Germinal center (tissue), 1 donor: ENCODE results near the gene TMEM240.

Experiments
- DNase-seq: peaks from one replicate; pipeline ENCODE4 v3.0.0; 2012; ENCODE audit warnings: mixed read lengths, low spot score

Gene TMEM240

DNA sequence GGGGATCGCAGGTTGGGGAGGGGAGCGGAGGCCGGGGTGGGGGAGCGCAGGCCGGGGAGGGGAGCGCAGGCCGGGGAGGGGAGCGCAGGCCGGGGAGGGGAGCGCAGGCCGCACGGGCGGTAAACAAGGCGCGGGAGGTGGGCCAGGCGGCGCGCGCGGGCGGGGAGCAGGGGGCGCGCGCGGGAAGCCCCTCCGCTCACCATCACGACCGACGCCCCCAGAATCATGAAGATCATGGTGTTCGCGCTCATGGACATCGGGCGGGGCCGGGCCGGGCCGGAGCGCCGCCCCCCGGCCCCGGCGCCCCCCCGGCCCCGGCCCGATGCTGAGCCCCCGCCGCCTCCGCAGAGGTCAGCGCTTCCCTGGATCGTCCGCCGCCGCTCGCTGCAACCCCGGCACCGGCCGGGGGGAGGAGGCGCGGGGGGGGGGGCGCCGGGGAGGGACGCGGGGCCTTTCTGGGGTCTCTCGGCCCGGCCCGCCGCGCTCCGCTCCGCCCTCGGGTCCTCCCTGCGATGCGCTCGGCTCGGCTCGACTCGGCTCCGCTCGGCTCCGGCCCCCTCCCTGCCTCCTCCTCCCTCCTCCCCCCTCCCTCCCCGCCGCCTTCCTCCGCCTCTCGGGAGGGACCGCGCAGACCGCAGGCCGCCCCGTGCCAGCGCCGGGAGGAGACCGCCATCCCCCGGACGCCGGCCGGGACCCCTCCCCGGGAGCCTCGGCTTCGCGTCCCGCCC, at the start of gene TMEM240:
Gene TMEM240, minus strand, starts transcription at position 535 of the 728 bp plus-strand sequence. Its CDS starts 278 bp downstream, at position 257.
- DNase-seq: peak; percentile 60

- no peak for DNase-seq
Observed at GRCh38 chr1:1583347-1584010, 43.1 kb upstream of the TMEM240 start.

DNA sequence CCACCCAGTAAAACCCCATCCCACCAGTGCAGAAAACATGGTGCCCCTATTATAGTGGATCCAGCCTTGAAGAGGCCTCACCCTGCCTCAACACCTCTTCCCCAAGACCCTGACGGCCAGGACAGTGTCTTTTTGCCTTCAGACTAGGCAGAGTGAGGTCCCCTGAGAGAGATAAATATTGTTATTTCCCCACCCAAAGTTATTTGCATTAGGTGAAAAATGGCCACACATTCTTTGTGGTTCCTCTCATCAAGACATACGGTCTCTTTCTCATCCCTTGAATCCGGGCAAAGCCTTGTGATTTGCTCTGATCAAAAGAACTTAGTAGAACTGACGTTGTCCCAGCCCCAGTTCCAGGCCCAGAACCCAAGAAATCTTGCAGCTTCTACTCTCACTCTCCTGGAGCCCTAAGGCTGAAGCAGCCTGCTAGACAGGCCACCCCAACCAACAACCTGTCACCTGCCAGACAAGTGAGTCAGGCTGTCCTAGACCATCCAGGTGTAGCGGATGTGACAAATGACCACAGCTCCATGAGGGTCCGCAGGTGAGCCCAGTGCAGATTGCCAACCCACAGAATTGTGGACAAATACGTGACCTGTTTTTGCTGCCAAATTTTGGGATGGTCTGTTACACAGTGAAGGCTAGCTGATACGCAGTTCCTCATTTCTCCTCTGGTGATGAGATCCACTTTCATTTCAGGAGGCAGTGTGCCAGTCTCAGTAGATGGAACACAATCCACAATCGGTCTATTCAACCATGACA, 42.3 kb upstream of the TMEM240 start:
- DNase-seq: no peak

DNA sequence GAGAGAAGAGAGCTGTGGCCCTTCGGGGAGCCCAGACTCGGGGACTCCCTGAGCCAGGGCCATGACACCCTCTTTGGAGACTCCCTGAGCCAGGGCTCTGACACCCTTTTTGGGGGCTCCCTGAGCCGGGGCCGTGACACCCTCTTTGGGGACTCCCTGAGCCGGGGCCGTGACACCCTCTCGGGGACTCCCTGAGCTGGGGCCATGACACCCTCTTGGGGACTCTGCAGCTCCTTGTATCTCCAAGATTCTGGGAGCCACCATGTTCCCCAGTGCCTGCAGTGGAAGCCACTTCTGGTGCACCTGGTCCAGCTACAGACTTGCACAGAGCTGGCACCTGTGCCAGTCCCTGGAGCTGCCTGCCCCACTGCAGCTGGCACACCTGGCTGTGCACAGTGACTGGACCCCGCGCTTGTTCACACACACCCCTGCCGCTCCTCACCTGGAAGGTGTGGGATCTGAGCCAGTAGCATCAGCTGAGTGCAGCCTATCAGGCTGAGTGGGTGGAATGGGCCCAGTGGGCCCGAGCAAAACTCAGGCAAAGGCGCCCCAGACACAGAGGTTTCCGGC, 38.0 kb upstream of the TMEM240 start:
- DNase-seq: no peak

- no peak for DNase-seq
Observed at GRCh38 chr1:1577367-1578011, 37.1 kb upstream of the TMEM240 start.

DNA sequence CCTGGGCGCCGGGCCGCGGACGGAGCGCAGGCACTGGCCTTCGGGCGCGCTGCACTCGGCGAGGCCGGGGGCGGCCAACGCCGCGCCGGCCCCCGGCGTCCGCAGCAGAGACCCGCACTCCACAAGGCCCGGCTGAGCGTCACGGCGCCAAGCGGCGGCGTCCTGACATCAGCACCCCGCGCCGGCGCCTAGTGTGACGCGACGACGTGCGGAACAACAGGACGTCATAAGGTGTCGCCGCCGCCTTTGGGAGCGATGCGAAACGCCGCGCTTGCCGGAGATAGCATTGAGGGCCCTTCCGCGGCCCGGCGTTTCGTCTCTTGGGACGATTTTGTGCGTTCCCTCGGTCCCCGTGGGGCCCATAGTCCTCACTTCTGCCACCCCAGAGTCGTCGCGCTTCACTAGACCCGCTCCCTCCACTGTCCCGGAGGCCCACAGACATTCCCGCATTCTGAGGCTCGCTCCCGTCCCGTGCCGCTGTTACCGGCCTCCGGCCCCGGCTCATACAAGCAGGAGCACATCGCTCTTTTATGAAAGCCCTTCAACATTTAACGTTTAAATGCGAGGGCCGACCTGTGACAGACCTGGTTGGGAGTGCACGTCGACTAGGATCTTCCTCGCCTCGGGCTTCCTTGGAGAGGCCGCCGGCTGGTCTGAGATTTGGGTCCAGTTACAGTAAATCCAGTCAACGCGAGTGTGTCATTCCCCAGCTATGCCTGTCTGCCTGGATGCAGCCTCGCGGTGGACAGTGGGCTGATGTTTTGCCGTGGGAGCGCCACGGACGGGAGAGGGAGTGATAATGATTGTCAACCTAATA, 34.5 kb upstream of the TMEM240 start, which contains the start of gene SSU72:
Gene SSU72, minus strand, starts transcription at position 143 of the 817 bp plus-strand sequence. CDS start 306 bp downstream, outside the sequence.
- DNase-seq: peak; percentile 93

GRCh38 chr1:1573843-1574720, 33.7 kb upstream of the TMEM240 start:
- DNase-seq: peak; percentile 84

DNA sequence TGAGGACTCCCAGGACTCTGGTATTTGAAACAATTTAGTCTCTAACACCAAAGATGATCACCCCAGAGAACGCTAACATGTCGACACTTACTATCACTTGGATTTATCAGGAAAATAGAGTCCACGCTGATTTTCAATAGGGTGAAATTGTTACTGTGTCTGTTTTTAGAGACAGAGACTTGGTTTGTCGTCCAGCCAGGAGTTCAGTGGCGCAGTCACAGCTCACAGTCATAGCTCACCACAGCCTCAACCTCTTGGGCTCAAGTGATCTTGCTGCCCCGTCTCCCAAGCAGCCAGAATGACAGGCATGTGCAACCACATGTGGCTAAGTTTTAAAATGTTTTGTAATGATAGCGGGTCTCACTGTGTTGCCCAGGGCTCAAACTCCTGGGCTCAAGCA, 28.9 kb upstream of the TMEM240 start:
- DNase-seq: no peak

- no peak for DNase-seq
Observed at GRCh38 chr1:1567891-1568291, 27.5 kb upstream of the TMEM240 start.

DNA sequence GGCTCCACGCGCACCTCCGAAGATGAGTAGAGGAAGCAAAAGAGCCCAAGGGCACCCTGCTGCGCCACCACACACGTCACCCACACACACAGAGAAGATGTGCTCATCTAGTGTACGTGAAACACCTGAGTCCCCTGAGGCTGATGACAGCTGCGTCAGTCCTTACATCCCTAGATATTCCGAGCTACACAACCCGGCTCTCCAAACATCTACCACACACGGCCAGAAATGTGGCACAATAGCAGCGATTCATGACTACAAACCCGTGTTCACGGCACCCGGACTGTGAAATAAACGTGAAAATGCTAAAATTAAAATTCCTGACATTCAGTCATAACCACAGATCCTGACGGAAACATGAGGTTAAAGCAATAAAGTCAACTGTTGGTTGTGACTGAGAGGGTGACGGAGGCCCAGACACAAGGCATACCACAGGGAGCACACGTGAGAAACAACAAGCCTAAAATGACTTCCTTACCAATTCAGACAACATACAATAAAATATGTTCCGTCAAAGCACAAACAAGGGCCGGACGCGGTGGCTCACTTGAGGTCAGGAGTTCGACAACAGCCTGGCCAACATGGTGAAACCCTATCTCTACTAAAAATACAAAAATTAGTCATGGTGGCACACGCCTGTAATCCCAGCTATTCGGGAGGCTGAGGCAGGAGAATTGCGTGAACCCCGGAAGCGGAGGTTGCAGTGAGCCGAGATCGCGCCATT, 26.9 kb upstream of the TMEM240 start:
- DNase-seq: no peak

- no peak for DNase-seq
Observed at GRCh38 chr1:1565340-1565739, 24.9 kb upstream of the TMEM240 start.

DNA sequence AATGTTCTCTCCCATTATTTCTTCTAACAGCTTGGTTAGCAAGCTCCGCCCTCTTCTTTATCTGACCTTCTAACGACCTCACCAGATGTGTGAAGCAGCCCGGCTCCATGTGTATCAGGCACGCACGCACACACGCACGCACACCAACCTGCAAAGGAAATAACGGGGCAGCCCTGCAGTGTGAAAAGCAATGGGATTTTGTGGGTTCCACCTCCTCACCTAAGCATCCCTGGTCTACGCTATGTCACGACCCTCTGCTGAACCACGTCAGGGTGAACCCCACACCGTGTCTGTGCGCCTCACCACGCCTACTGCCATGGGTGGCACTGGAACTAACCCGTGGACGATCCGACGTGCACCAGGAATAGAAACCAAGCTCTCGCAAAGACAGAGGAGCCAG, 23.8 kb upstream of the TMEM240 start:
- DNase-seq: no peak

DNA sequence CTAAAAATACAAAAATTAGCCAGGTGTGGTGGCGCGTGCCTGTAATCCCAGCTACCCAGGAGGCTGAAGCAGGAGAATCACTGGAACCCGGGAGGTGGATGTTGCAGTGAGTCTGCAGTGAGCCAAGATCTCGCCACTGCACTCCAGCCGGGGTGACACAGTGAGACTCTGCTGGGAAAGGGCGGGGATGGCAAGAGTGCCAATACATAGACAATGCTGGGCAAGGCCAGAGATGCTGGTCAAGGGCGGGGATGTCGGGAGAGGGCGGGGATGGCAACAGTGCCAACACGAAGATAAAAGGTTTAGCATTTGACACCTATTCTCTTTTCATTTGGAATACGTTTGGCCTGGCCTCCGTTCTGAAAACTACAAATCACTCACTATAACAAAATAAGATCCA, 23.3 kb upstream of the TMEM240 start:
- DNase-seq: no peak

- DNase-seq: no peak
Observed at GRCh38 chr1:1562556-1563195, 22.3 kb upstream of the TMEM240 start.

GRCh38 chr1:1561801-1562470, 21.5 kb upstream of the TMEM240 start:
- DNase-seq: no peak

GRCh38 chr1:1560178-1560577, 19.8 kb upstream of the TMEM240 start:
- no peak for DNase-seq

- DNase-seq: no peak
Observed at GRCh38 chr1:1559066-1559465, 18.6 kb upstream of the TMEM240 start.

- DNase-seq: no peak
Observed at GRCh38 chr1:1558591-1558990, 18.2 kb upstream of the TMEM240 start.
